Pancreas (tissue), 10 donors: ENCODE measurements around the gene INSYN2B. TPM values are rescaled to one million over a fixed set of nuclear protein-coding genes. Genes with fewer than 3 reads are reported as not detected.

Source experiments
- ATAC-seq, 4 donors: fragments of 200-7000 bp; cut with Tn5 transposase; one replicate each; pipeline versions ENCODE4 v1.8.0 to v1.9.1; 2020; ENCODE audit warnings: mild to moderate bottlenecking in 4 of 4, moderate library complexity in 4 of 4
- DNase-seq, 6 donors: peaks; one replicate each; pipeline ENCODE4 v3.0.0-alpha.2; 2020
- FAIRE-seq: peaks from 2 replicates; lab custom pipeline; 2012; peaks lifted over from hg19 to GRCh38; lab: Jason Lieb, UNC
- H3K27ac ChIP-seq, 4 donors: fragments of 200-600 bp; sonication (generic); 1 replicate in 3 of 4; 2 replicates in 1 of 4; pipeline versions ENCODE4 v1.5.0 to v1.8.0; 2020
- H3K27me3 ChIP-seq, 4 donors: fragments of 200-600 bp; one replicate each; pipeline ENCODE4 v1.8.0; 2021
- H3K36me3 ChIP-seq, 3 donors: fragments of 200-600 bp; sonication (generic) in 1 of 3; one replicate each; pipeline versions ENCODE4 v1.5.0 to v1.8.0; 2020 to 2021
- H3K4me1 ChIP-seq, 3 donors: fragments of 200-600 bp; one replicate each; pipeline ENCODE4 v1.8.0; 2021
- H3K4me3 ChIP-seq, 4 donors: fragments of 200-600 bp; sonication (generic) in 2 of 4; one replicate each; pipeline versions ENCODE4 v1.5.0 to v1.8.0; 2020 to 2021
- H3K9me3 ChIP-seq, 4 donors: fragments of 200-600 bp; one replicate each; pipeline ENCODE4 v1.8.0; 2021
- CTCF ChIP-seq, 4 donors: fragments of 200-600 bp; sonication (generic) in 3 of 4; IDR thresholded peaks; one replicate each; pipeline versions ENCODE4 v1.5.0 to v1.8.0; 2021; ENCODE audit warnings: antibody characterized with exemption in 4 of 4
- WGBS, 2 donors: extraction: QIAGEN DNeasy Blood & Tissue Kit; methylation state at CpG; one replicate each; pipeline ENCODE4 v1.1.7; 2013; 5-methylcytosine and 5-hydroxymethylcytosine counted together
- intact Hi-C, 3 donors: fragments of 100-400 bp; cut with DNase I; formaldehyde crosslinking; loops; one replicate each; pipeline versions ENCODE4 v1.11.1 to v1.14.2; 2022
- polyA plus RNA-seq, 2 donors: library from polyadenylated mRNA; stranded (reverse); fragments of 200-250 nt; gene quantifications; one replicate each; pipeline ENCODE4 v1.2.3, GENCODE V29; 2013
- total RNA-seq, 6 donors: library from RNA; stranded (reverse); fragmentation: NEBNext Ultra II Directional in 4 of 6; extraction: Animal tissue kit (Norgen Biotek cat#: 25700) in 4 of 6; gene quantifications; one replicate each; pipeline versions ENCODE4 v1.2.1 to v1.2.4, GENCODE V29; 2021 to 2023
- donor health status: healthy with polysubstance abuse.
- donor health status: DM: no; HTN: no; CAD: no; lungs with moderate emphysema.
- donor health status: DM: no; HTN: no; CAD: no.
- donor health status: control.
- donor health status: control.
- donor health status: Bipolar disorder and iron deficiency.
- donor health status: DM: yes; HTN: yes; CAD: no.
- donor health status: DM: no; HTN: no; CAD: no.
- donor health status: DM: no; HTN: no; CAD: no.
- donor health status: DM: yes; HTN: yes; CAD: no.

INSYN2B gene
- total and polyA plus RNA-seq, 8 donors = 0.02 TPM; not detected in 7

GRCh38 chr5:169970911-169971765 lies 9.2 kb downstream of the INSYN2B start:
- peak in 1 of 4 donors; percentile 49 for ATAC-seq

GRCh38 chr5:169970339-169970738 lies 10.0 kb downstream of the INSYN2B start:
- H3K27me3 ChIP-seq = no peaks in the 10 kb centered on the region
- no peaks in the 10 kb centered on the region for H3K36me3 ChIP-seq
- no peaks in the 10 kb centered on the region for H3K9me3 ChIP-seq
- H3K27ac ChIP-seq = no peak overlapping the region
- ATAC-seq = no peak
- FAIRE-seq = no peak
- no peak for TF ChIP-seq CTCF (IDR thresholded peaks at IDR 0.05)
- no peak for DNase-seq
- intact Hi-C loops = no loop called here
- H3K4me1 ChIP-seq = no peaks in the 10 kb centered on the region
- H3K4me3 ChIP-seq = no peak overlapping the region

More at GRCh38 chr5:169970911-169971765, 9.2 kb downstream of the INSYN2B start:
- no peaks in the 10 kb centered on the region for H3K27me3 ChIP-seq
- WGBS, 2 donors = 38 to 42% methylated on average over 8 of the region's 8 CpGs
- no peaks in the 10 kb centered on the region for H3K36me3 ChIP-seq
- no peaks in the 10 kb centered on the region for H3K4me1 ChIP-seq
- H3K9me3 ChIP-seq = no peaks in the 10 kb centered on the region
- no peak for TF ChIP-seq CTCF (IDR thresholded peaks at IDR 0.05)
- DNase-seq (no peak), FAIRE-seq (no peak)
- no peak overlapping the region for H3K4me3 ChIP-seq
- intact Hi-C loops = no loop called here
- no peak overlapping the region for H3K27ac ChIP-seq

GRCh38 chr5:169964246-169964645 lies 16.0 kb downstream of the INSYN2B start:
- Histone ChIP-seq H3K9me3 (no peaks in the 10 kb centered on the region), H3K27me3 (no peaks in the 10 kb centered on the region), H3K4me3 (no peak overlapping the region), H3K27ac (no peak overlapping the region), H3K4me1 (no peaks in the 10 kb centered on the region), H3K36me3 (no peaks in the 10 kb centered on the region)
- no peak for FAIRE-seq
- TF ChIP-seq CTCF (IDR thresholded peaks at IDR 0.05) = no peak
- intact Hi-C loops = no loop called here
- DNase-seq = no peak
- 71 to 84% methylated on average over 5 of the region's 5 CpGs for WGBS, 2 donors
- ATAC-seq = no peak

GRCh38 chr5:169960659-169961058 lies 19.6 kb downstream of the INSYN2B start:
- no peak for ATAC-seq
- DNase-seq = no peak
- Histone ChIP-seq H3K27me3 (no peaks in the 10 kb centered on the region), H3K4me1 (no peaks in the 10 kb centered on the region), H3K36me3 (no peaks in the 10 kb centered on the region), H3K9me3 (no peaks in the 10 kb centered on the region), H3K27ac (no peak overlapping the region), H3K4me3 (no peak overlapping the region)
- TF ChIP-seq CTCF (IDR thresholded peaks at IDR 0.05) = no peak
- intact Hi-C loops = no loop called here
- 72 to 73% methylated on average over 2 of the region's 2 CpGs for WGBS, 2 donors
- FAIRE-seq = no peak

DNA sequence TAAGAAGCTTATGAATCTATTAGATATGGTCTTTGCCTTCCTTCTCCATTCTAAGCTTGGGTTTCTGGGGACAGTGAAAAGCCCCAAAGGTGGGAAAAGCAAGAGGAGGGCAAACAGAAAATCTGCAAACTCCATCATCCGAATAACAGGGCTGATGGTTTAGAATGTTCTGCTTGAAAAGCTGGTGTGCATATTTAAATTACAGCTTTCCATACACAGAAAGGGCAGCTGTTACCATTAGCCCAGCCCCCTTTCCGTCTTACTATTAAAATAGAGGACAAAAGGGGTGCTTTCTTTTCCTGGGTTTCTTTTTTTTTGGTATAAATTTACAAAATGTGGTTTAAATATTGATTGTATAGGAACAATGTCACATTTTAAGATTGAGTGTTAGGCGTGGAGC lies 22.0 kb downstream of the INSYN2B start:
- WGBS, 2 donors = 52 to 56% methylated on average over 3 of the region's 3 CpGs
- H3K4me1 ChIP-seq = no peaks in the 10 kb centered on the region
- H3K9me3 ChIP-seq = no peaks in the 10 kb centered on the region
- H3K27ac ChIP-seq = no peak overlapping the region
- H3K27me3 ChIP-seq = no peaks in the 10 kb centered on the region
- DNase-seq (no peak), FAIRE-seq (no peak), ATAC-seq (no peak)
- intact Hi-C loops = no loop called here
- no peaks in the 10 kb centered on the region for H3K36me3 ChIP-seq
- no peak overlapping the region for H3K4me3 ChIP-seq
- TF ChIP-seq CTCF (IDR thresholded peaks at IDR 0.05) = no peak
